Osteocyte (in vitro differentiated cells): ENCODE results near the gene FRAS1. TPM values are rescaled to one million over a fixed set of nuclear protein-coding genes. Genes with fewer than 3 reads are reported as not detected.

Experiments
- DNase-seq: peaks from one replicate; pipeline ENCODE4 v3.0.0; 2021; ENCODE audit warnings: mixed read lengths; ENCODE audit not compliant: unreplicated experiment; ENCODE audit errors: extremely low spot score
- H3K27ac Mint-ChIP-seq: one replicate; pipeline ENCODE4 v1.8.0; 2021; ENCODE audit warnings: mild to moderate bottlenecking, mixed read lengths; ENCODE audit not compliant: unreplicated experiment
- H3K27me3 Mint-ChIP-seq: one replicate; pipeline ENCODE4 v1.8.0; 2021; ENCODE audit warnings: mixed read lengths; ENCODE audit not compliant: unreplicated experiment
- H3K36me3 Mint-ChIP-seq: one replicate; pipeline ENCODE4 v1.8.0; 2021; ENCODE audit warnings: mixed read lengths; ENCODE audit not compliant: unreplicated experiment
- H3K4me1 Mint-ChIP-seq: one replicate; pipeline ENCODE4 v1.8.0; 2021; ENCODE audit warnings: mixed read lengths; ENCODE audit not compliant: unreplicated experiment
- H3K4me3 Mint-ChIP-seq: one replicate; pipeline ENCODE4 v1.8.0; 2021; ENCODE audit warnings: mild to moderate bottlenecking, moderate library complexity, mixed read lengths; ENCODE audit not compliant: unreplicated experiment
- H3K9me3 Mint-ChIP-seq: one replicate; pipeline ENCODE4 v1.8.0; 2021; ENCODE audit warnings: mixed read lengths; ENCODE audit not compliant: unreplicated experiment
- total RNA-seq: library from RNA; stranded (reverse); gene quantifications from 2 replicates; pipeline ENCODE4 v1.2.1, GENCODE V29; 2021
- TF ChIP-seq, protein P1 (sequence below): fragments of 200-600 bp; sonication (generic); IDR thresholded peaks from 2 replicates; pipeline ENCODE4 v1.5.0; 2021; ENCODE audit warnings: antibody characterized with exemption, mild to moderate bottlenecking, moderate library complexity

Gene FRAS1
- total RNA-seq, 1 donor from 2014 or later = 0.89 TPM

DNA sequence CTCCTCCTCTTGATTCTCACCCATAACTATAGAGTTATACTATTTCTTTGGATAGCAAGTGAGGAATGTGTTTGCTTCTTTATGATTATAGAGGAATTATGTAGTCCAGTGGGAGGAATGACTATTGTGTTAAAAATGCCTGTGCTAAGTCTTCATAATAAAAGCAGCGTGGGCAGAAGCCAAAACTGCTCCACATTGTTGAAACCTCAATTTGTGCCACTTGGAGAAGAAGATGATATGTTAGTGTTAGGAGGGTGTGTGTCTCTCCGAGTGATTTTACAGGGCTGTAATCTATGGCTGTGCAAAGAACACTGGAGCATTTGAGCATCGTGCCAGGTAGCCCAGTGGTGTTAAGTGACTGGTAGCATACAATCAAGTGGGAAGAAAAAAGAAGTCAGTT is 74.3 kb downstream of the FRAS1 start:
- TF ChIP-seq, protein P1, sequence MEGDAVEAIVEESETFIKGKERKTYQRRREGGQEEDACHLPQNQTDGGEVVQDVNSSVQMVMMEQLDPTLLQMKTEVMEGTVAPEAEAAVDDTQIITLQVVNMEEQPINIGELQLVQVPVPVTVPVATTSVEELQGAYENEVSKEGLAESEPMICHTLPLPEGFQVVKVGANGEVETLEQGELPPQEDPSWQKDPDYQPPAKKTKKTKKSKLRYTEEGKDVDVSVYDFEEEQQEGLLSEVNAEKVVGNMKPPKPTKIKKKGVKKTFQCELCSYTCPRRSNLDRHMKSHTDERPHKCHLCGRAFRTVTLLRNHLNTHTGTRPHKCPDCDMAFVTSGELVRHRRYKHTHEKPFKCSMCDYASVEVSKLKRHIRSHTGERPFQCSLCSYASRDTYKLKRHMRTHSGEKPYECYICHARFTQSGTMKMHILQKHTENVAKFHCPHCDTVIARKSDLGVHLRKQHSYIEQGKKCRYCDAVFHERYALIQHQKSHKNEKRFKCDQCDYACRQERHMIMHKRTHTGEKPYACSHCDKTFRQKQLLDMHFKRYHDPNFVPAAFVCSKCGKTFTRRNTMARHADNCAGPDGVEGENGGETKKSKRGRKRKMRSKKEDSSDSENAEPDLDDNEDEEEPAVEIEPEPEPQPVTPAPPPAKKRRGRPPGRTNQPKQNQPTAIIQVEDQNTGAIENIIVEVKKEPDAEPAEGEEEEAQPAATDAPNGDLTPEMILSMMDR = no peak
- no peaks in the 10 kb centered on the region for H3K27me3 Mint-ChIP-seq
- H3K9me3 Mint-ChIP-seq = peaks cover 4% of the 10 kb centered on the region
- H3K4me3 Mint-ChIP-seq = no peak overlapping the region
- H3K36me3 Mint-ChIP-seq = no peaks in the 10 kb centered on the region
- no peak overlapping the region for H3K27ac Mint-ChIP-seq
- DNase-seq = no peak
- H3K4me1 Mint-ChIP-seq = no peaks in the 10 kb centered on the region

DNA sequence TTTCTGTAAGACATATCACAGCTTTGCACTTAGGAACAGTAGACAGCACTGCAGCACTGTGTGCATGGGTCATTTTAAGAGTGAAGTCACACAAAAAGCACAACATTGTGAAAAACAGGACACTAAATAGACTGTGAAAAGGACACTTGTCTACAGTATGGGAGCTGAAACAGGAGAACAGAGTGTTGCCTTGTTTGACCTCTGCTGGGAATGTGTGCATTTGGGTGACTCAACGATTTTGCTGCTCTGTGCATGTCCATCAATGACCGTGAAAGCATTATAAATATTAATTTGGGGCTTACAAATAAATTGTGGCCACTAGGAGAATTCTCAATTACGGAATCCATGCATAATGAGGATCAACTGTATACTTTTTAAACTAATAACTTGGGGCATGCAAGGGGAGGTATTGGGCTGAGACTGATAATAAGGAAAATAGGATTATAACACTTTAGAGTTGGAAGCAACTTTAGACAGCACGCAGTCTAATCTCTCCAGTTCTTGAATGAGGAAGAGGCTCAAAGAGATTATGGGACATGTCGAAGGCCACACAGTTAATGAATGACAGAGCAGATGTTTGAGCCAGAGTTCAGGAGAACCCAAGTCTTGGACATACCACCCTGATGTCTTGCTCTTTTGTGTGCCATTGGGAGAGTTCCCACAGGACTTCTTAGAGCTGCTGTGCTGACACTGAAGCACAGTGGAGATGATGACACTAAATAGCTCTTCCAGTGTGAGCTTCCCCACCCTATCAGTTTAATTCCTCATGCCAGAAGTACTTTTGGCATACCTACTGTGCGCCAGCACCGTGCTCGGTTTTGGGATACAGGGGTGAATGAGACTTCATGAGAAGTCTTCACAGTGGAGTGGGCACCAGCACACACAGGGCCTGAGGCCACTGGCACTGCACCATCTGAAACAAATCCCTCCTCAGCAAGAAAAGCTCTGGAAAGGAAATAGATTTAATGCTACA is 79.3 kb downstream of the FRAS1 start:
- Mint-ChIP-seq H3K4me3 (no peak overlapping the region), H3K27ac (no peak overlapping the region), H3K36me3 (no peaks in the 10 kb centered on the region), H3K9me3 (peaks cover 3% of the 10 kb centered on the region), H3K4me1 (no peaks in the 10 kb centered on the region), H3K27me3 (no peaks in the 10 kb centered on the region)
- no peak for DNase-seq
- TF ChIP-seq, protein P1 = no peak

DNA sequence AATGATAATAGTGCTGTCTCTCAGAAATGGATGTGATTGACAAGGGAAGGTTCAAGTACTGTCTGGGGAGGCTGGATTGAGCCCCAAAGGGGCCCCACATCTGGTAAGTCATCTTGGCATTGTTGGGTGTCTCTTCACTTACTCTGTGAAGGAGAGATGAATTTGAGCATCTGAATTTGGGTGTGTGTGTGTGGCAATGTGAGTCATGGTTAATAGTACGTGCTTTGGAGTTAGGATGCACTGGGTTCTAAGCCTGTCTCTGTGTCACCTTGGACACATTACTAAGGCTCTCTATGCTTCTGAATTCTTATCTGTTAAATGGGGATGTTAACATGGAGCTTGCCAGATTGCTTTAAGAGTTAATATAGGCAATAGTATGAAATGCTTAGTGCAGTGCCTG is 80.4 kb downstream of the FRAS1 start:
- peaks cover 6% of the 10 kb centered on the region for H3K9me3 Mint-ChIP-seq
- no peak overlapping the region for H3K4me3 Mint-ChIP-seq
- H3K4me1 Mint-ChIP-seq = no peaks in the 10 kb centered on the region
- TF ChIP-seq, protein P1 = no peak
- H3K36me3 Mint-ChIP-seq = no peaks in the 10 kb centered on the region
- H3K27me3 Mint-ChIP-seq = no peaks in the 10 kb centered on the region
- no peak for DNase-seq
- H3K27ac Mint-ChIP-seq = no peak overlapping the region

DNA sequence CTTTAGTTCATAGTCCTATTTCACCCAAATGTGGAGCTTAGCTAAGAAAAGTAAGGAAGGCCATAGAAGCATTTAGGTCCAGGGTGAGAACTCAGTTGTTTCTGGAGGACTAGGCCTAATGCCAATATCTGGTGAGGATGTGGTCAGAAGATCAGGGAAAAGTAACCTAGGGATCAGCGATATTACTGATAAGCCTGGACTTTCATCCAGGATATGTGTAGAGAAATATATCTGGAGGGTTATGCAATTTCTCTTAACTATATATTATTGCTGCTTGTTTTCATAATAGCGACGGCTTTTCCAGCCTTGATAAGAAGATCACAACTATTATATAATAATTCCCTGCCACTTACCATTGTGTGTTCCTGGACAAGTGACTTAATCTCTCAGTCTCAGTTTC is 81.1 kb downstream of the FRAS1 start:
- H3K36me3 Mint-ChIP-seq = no peaks in the 10 kb centered on the region
- no peaks in the 10 kb centered on the region for H3K27me3 Mint-ChIP-seq
- no peak for DNase-seq
- no peak overlapping the region for H3K4me3 Mint-ChIP-seq
- H3K27ac Mint-ChIP-seq = no peak overlapping the region
- no peaks in the 10 kb centered on the region for H3K4me1 Mint-ChIP-seq
- TF ChIP-seq, protein P1 = no peak
- H3K9me3 Mint-ChIP-seq = peaks cover 6% of the 10 kb centered on the region

DNA sequence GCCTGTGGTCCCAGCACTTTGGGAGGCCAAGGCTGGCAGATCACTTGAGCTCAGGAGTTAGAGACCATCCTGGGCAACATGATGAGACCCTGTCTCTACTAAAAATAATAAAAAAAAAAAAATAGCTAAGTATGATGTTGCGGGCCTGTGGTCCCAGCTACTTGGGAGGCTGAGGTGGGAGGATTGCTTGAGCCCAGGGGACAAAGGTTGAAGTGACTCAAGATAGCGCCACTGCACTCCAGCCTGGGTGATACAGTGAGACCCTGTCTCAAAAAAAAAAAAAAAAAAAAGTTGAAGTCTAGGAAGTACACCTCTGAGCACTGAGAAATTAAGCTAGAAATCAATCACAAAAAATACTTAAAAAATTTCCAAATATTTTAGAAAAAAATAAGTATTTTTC is 86.5 kb downstream of the FRAS1 start:
- Mint-ChIP-seq H3K27me3 (peaks cover 2% of the 10 kb centered on the region), H3K9me3 (peaks cover 6% of the 10 kb centered on the region), H3K27ac (no peak overlapping the region), H3K4me1 (no peaks in the 10 kb centered on the region), H3K36me3 (no peaks in the 10 kb centered on the region), H3K4me3 (no peak overlapping the region)
- TF ChIP-seq, protein P1 = no peak
- no peak for DNase-seq
